ENCODE measurements around the gene USP46. TPM values are rescaled to one million over a fixed set of nuclear protein-coding genes. Genes with fewer than 3 reads are reported as not detected.

The USP46 gene
- total and polyA plus RNA-seq, 2 of the 8 experiments (the other 6 are each of a cell fraction or from before 2014, with no cell fraction given) = 10.6 to 62.4 TPM

- Histone ChIP-seq H2BK5ac (ENCODE audit: low read depth, low read length) (no peak overlapping the region), H3K4ac (replicated peaks; ENCODE audit: insufficient read length, low read depth, low read length) (no peak overlapping the region), H3K23me2 (ENCODE audit: low read depth, low read length) (no peaks in the 10 kb centered on the region), H4K5ac (ENCODE audit: insufficient read length, low read depth, low read length) (no peak overlapping the region), H3K4me3 (ENCODE audit: extremely low read depth in 1 of 4, insufficient read depth in 2 of 4, low read depth in 3 of 4, low read length in 4 of 4) (no peak overlapping the region), H3K27ac (ENCODE audit: low read depth, low read length) (no peak overlapping the region), H2BK20ac (ENCODE audit: low read length) (no peak overlapping the region), H2AFZ (ENCODE audit: low read length) (no peak overlapping the region), H2BK15ac (ENCODE audit: low read length) (no peak overlapping the region), H3K18ac (ENCODE audit: extremely low read depth, low read length) (no peak overlapping the region), H3K4me2 (ENCODE audit: insufficient read depth in 1 of 2, low read depth in 2 of 2, low read length in 2 of 2) (no peak overlapping the region), H3K9ac (replicated peaks in 1 of 4; ENCODE audit: extremely low read depth in 1 of 4, low read depth in 3 of 4, low read length in 3 of 4) (no peak overlapping the region), H2BK12ac (ENCODE audit: low read depth, low read length) (no peak overlapping the region), H3K36me3 (ENCODE audit: control insufficient read depth in 2 of 4, insufficient read depth in 4 of 4, low read length in 3 of 4) (peaks cover 2 to 54% (median 32%) of the 10 kb centered on the region in 4 experiments), H4K20me1 (replicated peaks in 1 of 2; ENCODE audit: control insufficient read depth in 1 of 2, insufficient read depth in 2 of 2, low read length in 2 of 2) (peaks cover 0 to 5% of the 10 kb centered on the region in 2 experiments), H3K9me3 (ENCODE audit: insufficient read depth in 2 of 2, low read depth in 1 of 2, low read length in 1 of 2) (no peaks in the 10 kb centered on the region), H3K79me1 (ENCODE audit: low read depth, low read length) (peaks cover 3% of the 10 kb centered on the region; the same call in 1 of the 2 replicates), H3K4me1 (replicated peaks in 1 of 4; ENCODE audit: control insufficient read depth in 3 of 4, insufficient read depth in 4 of 4, low read length in 3 of 4) (no peaks in the 10 kb centered on the region), H3K56ac (replicated peaks; ENCODE audit: insufficient read length, low read depth, low read length) (no peak overlapping the region), H3K14ac (ENCODE audit: insufficient read length) (no peak overlapping the region), H2BK120ac (replicated peaks; ENCODE audit: low read depth, low read length) (no peak overlapping the region), H3K79me2 (ENCODE audit: control insufficient read depth in 1 of 2, insufficient read depth in 2 of 2, low read length in 2 of 2) (no peaks in the 10 kb centered on the region), H4K91ac (replicated peaks; ENCODE audit: insufficient read length, low read length) (no peak overlapping the region), H3K23ac (ENCODE audit: insufficient read length) (no peak overlapping the region), H2AK5ac (ENCODE audit: low read depth, low read length) (no peak overlapping the region), H4K8ac (ENCODE audit: extremely low read depth, insufficient read depth, low read length) (no peak overlapping the region), H3K27me3 (replicated peaks in 1 of 4; ENCODE audit: control insufficient read depth in 3 of 4, extremely low read depth in 1 of 4, insufficient read depth in 3 of 4, low read length in 3 of 4) (no peaks in the 10 kb centered on the region)
- FAIRE-seq (no peak), DNase-seq (ENCODE audit: low read depth in 1 of 2, low spot score in 2 of 2) (no peak)
- CTCF ChIA-PET (ENCODE audit: partially characterized antibody) = interaction anchor here (1.1 to 1.3 kb wide), 2 partner anchors 19 to 61 kb away, joined by 3 to 6 read pairs; no protein-coding TSS in a partner anchor
- 97% methylated on average over 2 of the region's 2 CpGs; no CpG with 5 or more reads in 1 of the 2 experiments for WGBS, 2 experiments (ENCODE audit: extremely low coverage in 1 of 2, insufficient coverage in 1 of 2, insufficient read length in 1 of 2, insufficient replicate concordance in 2 of 2, low coverage in 1 of 2, low lambda C conversion rate in 2 of 2, missing lambda C conversion rate in 1 of 2)
- TF ChIP-seq CBX8 (IDR thresholded peaks at IDR 0.05; ENCODE audit: borderline replicate concordance, low read depth, low read length) (no peak), SP4 (IDR thresholded peaks at IDR 0.05; ENCODE audit: low read length) (no peak), TAF7 (optimal IDR thresholded peaks at IDR 0.05; ENCODE audit: borderline replicate concordance, low read depth, low read length) (no peak)
- POLR2A ChIA-PET (ENCODE audit: partially characterized antibody) = interaction anchor here (0.8 kb wide), 2 partner anchors 51 to 69 kb away, joined by 3 read pairs; no protein-coding TSS in a partner anchor
Measured at GRCh38 chr4:52606726-52607125, 52.4 kb downstream of the USP46 start.
